Peyer's patch (tissue), 4 donors: ENCODE measurements around the gene STRN3.
"Not testable (repeated sequence)": the region's sequence is repeated elsewhere in the genome, so short reads cannot be mapped to it uniquely, and the experiment has no call there.

Experiments
- CTCF ChIP-seq, 6 experiments: fragments of 450-650 bp in 4 of 6; fragments of 200-600 bp in 2 of 6; sonication (generic) in 1 of 6; IDR thresholded peaks; one replicate each; pipeline ENCODE4 v1.5.1; 2017 to 2019; ENCODE audit warnings: antibody characterized with exemption in 6 of 6, mild to moderate bottlenecking in 3 of 6, moderate library complexity in 1 of 6
- POLR2A ChIP-seq, 2 donors: fragments of 450-650 bp; IDR thresholded peaks; one replicate each; pipeline ENCODE4 v1.5.1; 2017; ENCODE audit warnings: antibody characterized with exemption in 2 of 2, mild to moderate bottlenecking in 2 of 2, moderate library complexity in 2 of 2

DNA sequence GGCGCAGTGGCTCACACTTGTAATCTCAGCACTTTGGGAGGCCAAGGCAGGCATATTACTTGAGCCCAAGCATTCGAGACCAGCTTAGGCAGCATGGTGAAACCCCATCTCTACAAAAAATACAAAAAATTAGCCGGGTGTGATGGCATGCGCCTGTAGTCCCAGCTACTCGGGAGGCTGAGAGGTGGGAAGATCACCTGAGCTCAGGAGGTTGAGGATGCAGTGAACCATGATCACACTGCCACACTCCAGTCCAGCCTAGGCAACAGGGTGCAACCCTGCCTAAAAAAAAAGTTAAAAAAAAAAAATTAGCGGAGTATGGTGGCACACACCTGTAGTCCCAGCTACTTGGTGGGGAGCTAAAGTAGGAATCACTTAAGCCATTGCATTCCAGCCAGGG, 22.2 kb downstream of the STRN3 start:
- not testable (repeated sequence) for TF ChIP-seq CTCF, POLR2A (IDR thresholded peaks at IDR 0.05)
